ENCODE measurements around the gene CD151.

Gene CD151

DNA sequence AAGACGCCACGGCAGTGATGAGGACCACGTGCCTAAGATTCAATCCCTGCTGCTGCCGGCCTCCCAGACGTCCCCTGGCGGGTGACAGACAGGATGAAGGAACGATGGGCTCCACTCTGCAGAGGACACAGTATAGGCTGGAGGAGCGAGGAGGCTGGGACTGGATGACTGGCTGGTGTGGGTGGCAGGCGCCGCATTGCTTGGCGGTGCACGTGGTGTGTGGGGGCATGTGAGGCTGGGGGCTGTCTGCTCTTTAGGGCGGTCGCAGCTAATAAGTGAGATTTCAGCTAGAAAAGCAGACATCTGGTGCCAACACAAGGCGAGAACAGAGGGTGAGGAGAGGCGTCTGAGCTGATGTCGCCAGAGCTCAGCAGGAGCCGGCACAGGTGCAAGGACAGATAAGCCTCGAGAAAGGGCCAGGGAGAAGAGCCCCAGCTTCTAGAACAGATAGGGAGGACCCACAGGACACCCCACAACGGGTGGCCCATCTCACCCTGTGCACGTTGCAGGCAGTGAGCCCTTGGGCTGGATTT, 43.1 kb downstream of the CD151 start:
- DNase-seq = no peak

DNA sequence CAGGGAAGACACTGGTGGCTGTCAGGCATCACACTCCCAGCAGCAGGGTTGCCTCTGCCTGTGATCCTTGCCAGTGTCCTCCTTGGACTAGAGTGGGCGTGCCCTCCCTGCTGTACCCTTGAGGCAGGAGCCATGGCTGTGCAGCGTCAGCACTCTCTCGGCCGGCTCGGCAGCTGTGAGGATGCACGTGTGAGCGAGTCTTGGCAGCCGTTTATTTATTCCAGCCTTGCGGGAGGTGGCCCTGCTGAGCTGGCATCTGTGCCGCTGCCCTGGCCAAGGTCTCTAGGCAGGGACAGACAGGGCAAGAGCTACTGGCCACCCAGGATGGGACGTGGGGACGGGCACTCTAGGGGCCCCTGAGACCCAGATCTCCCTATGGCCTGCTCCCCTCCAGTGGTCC, 43.8 kb downstream of the CD151 start:
- peak; percentile 32 to 62 for DNase-seq

DNA sequence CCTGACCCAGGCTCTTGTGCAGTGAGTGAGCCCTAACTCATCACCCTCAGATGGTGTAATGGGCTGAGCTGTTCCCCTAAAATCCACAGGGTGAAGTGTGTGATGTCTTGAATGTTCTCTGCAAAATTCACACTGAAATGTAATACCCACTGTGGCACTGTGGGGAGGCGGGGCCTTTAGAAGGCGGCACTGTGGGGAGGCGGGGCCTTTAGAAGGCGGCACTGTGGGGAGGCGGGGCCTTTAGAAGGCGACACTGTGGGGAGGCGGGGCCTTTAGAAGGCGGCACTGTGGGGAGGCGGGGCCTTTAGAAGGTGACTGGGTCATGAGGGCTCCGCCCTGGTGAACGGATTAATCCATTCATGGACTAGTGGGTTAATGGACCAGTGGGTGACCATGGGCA, 44.8 kb downstream of the CD151 start:
- no peak for DNase-seq

DNA sequence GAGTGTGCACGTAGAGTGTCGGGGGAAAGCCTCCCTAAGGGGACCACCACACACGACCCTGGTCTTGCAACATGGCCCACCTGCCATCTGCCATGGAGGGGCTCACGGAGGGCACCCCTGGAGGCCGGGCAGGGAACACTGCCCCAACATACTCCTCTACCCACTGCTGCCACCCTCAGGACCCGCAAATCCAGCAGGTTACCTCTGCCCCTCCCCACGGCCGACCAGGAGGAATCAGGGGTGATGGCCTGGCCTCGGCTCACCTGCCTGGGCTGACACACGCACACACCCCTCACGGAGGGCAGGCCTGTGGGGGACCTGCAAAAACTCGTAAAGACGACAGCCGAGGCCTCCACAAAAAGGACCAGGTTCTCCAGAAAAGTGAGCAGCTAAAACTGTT, 47.7 kb downstream of the CD151 start:
- DNase-seq = no peak

DNA sequence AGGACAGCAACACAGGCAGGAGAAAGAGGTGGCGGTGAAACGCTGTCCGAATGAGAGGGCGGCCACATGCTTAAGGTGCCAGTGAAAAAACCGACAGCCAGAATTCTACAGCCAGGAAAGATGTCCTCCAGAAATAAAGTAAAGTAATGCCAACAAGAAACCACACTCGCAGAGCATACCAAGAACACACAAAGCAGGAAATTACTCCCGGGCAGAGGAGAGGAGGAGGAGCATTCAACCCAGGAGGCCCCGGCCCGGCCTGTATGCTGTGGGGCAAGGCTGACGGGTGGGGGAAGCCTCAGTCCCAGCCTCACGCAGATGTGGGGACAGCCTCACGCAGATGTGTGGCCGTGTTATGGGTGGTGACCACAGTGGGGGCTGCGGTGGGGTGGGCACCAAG, 49.8 kb downstream of the CD151 start:
- DNase-seq = no peak

DNA sequence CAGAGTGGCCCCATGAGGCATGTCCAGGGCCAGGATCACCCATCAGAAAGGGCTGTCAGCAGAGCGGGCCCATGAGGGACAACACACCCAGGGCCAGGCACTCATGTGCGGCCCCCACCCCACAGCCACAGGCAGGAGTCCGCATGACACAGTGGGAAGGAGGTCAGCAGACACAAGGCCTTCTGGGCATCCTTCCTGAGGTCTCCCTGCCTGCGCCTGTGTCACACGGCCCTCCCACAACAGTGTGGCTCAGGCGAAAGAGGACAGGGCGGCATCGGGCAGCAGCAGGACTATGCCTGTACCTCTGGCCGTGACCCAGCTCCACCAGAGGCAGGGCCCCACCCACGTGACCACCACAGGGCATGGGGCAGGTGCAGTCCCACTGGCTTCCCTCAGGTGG, 50.8 kb downstream of the CD151 start:
- no peak for DNase-seq

DNA sequence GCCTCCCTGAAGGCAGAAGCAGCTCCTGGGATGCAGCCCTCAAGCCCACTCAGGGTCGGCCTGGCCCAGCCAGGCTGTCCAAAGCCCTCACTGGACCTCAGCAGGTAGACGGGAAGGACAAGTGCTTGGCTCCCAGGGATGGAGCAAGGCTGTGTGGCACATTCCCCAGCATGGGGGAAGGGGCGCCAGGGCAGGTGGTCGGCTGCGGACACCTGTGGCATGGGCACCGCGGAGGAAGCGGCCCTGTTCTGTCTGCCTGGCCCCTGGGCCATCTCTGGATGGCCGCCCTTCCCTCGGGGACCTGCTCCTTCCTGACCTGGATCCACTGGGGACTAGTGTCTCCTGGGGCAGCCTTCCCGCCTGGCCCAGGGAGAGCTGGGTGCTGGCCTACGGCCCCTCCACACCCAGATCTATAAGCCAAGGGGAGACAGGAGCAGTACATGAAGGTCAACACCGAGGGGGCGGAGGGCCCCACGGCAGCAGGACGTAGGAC, 51.9 kb downstream of the CD151 start:
- no peak for DNase-seq

DNA sequence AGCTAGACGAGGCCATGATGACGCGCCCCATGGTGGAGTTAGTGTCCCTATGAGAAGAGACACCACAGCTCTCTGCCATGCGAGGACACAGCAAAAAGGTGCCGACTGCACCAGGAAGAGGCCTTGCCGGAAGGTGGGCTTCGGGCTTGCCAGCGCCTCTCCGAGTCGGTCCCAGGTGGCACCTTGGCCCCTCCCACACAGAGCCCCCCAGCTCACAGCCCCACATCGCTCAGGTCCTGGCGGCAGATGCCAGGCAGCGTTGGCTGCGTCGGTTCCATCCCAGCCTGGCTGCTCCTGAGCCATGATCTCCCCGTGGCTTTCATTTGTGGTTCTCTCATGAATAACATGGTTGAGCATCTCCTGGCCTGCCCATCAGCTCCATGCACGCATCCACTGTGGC, 53.8 kb downstream of the CD151 start:
- no peak for DNase-seq

DNA sequence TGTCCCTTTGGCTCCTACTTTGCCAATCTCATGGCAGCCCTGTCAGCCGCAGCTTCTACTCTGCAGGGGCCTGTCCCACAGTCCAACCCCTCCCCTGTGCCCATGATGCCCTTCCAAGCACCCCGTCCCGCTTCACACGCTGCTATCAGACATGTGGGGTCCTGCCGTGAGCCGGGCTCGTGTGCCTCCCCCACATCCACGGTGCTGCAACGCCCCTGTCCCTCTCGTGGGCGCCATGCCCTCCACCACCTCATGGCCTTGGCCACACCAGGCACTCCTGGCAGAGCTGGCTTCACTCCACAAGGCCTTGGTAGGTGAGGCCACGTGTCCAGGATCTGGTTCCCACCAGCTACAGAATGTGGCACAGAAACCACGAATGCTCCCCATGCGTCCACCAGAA, 54.8 kb downstream of the CD151 start:
- no peak for DNase-seq

Data from NCI-H2081 (cell line).